Glutamatergic neuron (in vitro differentiated cells): Measurements from ENCODE around the gene GPR18. TPM values are rescaled to one million over a fixed set of nuclear protein-coding genes. Genes with fewer than 3 reads are reported as not detected.

Experiments
- DNase-seq: peaks from one replicate; pipeline ENCODE4 v3.0.0; 2022
- H3K27ac Mint-ChIP-seq: one replicate; pipeline ENCODE4 v1.8.0; 2020; ENCODE audit warnings: mild to moderate bottlenecking, mixed read lengths, inconsistent platforms; ENCODE audit not compliant: unreplicated experiment
- H3K27me3 Mint-ChIP-seq: one replicate; pipeline ENCODE4 v1.8.0; 2020; ENCODE audit warnings: mild to moderate bottlenecking, moderate library complexity, mixed read lengths, inconsistent platforms; ENCODE audit not compliant: unreplicated experiment
- H3K36me3 Mint-ChIP-seq: one replicate; pipeline ENCODE4 v1.8.0; 2020; ENCODE audit warnings: mild to moderate bottlenecking, mixed read lengths, inconsistent platforms; ENCODE audit not compliant: unreplicated experiment
- H3K4me1 Mint-ChIP-seq: one replicate; pipeline ENCODE4 v1.8.0; 2020; ENCODE audit warnings: mild to moderate bottlenecking, low read depth, mixed read lengths, inconsistent platforms; ENCODE audit not compliant: unreplicated experiment
- H3K4me3 Mint-ChIP-seq: one replicate; pipeline ENCODE4 v1.8.0; 2020; ENCODE audit warnings: mild to moderate bottlenecking, mixed read lengths, inconsistent platforms; ENCODE audit not compliant: unreplicated experiment
- H3K9me3 Mint-ChIP-seq: one replicate; pipeline ENCODE4 v1.8.0; 2020; ENCODE audit warnings: mild to moderate bottlenecking, moderate library complexity, mixed read lengths, inconsistent platforms; ENCODE audit not compliant: unreplicated experiment
- total RNA-seq: library from RNA; stranded (reverse); fragmentation: NEBNext Ultra II Directional; extraction: Animal tissue kit (Norgen Biotek cat#: 25700); gene quantifications from one replicate; pipeline ENCODE4 v1.2.1, GENCODE V29; 2021; ENCODE audit not compliant: unreplicated experiment
- TF ChIP-seq, protein P1 (sequence below): fragments of 200-600 bp; sonication (generic); IDR thresholded peaks from one replicate; pipeline ENCODE4 v1.5.0; 2021; ENCODE audit not compliant: partially characterized antibody, unreplicated experiment

GPR18 gene
- total RNA-seq, 1 donor from 2014 or later: not detected

DNA sequence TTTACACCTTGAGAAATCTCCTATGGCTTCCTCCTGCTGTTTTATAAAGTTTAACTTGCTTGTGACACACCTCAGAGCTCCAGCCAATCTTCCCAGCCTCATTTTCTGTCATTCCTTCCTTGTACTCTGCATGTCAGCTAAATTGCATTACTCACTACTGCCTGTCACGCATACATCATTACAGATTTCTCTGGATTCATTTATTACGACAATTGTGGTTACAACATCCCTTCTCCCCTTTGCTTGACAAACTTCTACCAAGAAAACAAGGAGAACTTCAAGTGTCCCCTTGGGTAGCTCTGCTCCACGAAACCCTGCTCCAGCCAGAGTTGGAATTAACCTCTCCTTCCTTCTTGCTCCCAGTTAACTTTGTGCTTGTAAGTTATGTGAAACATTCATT, 22.0 kb upstream of the GPR18 start:
- TF ChIP-seq, protein P1, sequence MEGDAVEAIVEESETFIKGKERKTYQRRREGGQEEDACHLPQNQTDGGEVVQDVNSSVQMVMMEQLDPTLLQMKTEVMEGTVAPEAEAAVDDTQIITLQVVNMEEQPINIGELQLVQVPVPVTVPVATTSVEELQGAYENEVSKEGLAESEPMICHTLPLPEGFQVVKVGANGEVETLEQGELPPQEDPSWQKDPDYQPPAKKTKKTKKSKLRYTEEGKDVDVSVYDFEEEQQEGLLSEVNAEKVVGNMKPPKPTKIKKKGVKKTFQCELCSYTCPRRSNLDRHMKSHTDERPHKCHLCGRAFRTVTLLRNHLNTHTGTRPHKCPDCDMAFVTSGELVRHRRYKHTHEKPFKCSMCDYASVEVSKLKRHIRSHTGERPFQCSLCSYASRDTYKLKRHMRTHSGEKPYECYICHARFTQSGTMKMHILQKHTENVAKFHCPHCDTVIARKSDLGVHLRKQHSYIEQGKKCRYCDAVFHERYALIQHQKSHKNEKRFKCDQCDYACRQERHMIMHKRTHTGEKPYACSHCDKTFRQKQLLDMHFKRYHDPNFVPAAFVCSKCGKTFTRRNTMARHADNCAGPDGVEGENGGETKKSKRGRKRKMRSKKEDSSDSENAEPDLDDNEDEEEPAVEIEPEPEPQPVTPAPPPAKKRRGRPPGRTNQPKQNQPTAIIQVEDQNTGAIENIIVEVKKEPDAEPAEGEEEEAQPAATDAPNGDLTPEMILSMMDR: no peak
- Mint-ChIP-seq H3K4me1 (no peaks in the 10 kb centered on the region), H3K36me3 (no peaks in the 10 kb centered on the region)

DNA sequence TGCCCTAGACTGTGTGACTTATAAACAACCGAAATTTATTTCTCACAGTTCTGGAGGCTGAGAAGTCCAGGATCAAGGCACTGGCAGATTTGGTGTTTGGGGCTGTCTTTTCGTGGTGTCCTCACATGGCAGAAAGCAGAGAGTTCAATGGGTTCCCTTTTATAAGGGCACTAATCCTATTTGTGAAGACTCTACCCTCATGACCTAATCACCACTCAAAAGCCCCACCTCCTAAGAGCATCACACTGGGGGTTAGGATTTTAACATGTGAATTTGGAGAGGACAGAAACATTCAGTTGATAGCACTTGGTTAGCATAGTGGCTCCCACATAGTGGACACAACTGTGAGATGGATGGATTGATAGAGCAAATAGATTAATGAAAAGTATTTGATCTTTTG, 21.5 kb upstream of the GPR18 start:
- DNase-seq: no peak
- Mint-ChIP-seq H3K27me3 (no peaks in the 10 kb centered on the region), H3K27ac (no peak overlapping the region), H3K4me1 (no peaks in the 10 kb centered on the region), H3K4me3 (no peak overlapping the region), H3K36me3 (no peaks in the 10 kb centered on the region), H3K9me3 (no peaks in the 10 kb centered on the region)
- TF ChIP-seq, protein P1: no peak

More for the DNA sequence above, 22.0 kb upstream of the GPR18 start:
- H3K4me3 Mint-ChIP-seq: no peak overlapping the region
- H3K27me3 Mint-ChIP-seq: no peaks in the 10 kb centered on the region
- H3K27ac Mint-ChIP-seq: no peak overlapping the region
- no peak for DNase-seq
- no peaks in the 10 kb centered on the region for H3K9me3 Mint-ChIP-seq

GRCh38 chr13:99278843-99279242, 20.7 kb upstream of the GPR18 start:
- H3K36me3 Mint-ChIP-seq: no peaks in the 10 kb centered on the region
- H3K4me3 Mint-ChIP-seq: no peak overlapping the region
- TF ChIP-seq, protein P1: no peak
- no peak overlapping the region for H3K27ac Mint-ChIP-seq
- H3K27me3 Mint-ChIP-seq: no peaks in the 10 kb centered on the region
- H3K4me1 Mint-ChIP-seq: no peaks in the 10 kb centered on the region
- no peaks in the 10 kb centered on the region for H3K9me3 Mint-ChIP-seq
- no peak for DNase-seq

GRCh38 chr13:99278200-99278599, 20.0 kb upstream of the GPR18 start:
- Mint-ChIP-seq H3K27ac (no peak overlapping the region), H3K9me3 (no peaks in the 10 kb centered on the region), H3K27me3 (peaks cover 1% of the 10 kb centered on the region), H3K4me3 (no peak overlapping the region), H3K36me3 (no peaks in the 10 kb centered on the region), H3K4me1 (no peaks in the 10 kb centered on the region)
- DNase-seq: no peak
- TF ChIP-seq, protein P1: no peak

DNA sequence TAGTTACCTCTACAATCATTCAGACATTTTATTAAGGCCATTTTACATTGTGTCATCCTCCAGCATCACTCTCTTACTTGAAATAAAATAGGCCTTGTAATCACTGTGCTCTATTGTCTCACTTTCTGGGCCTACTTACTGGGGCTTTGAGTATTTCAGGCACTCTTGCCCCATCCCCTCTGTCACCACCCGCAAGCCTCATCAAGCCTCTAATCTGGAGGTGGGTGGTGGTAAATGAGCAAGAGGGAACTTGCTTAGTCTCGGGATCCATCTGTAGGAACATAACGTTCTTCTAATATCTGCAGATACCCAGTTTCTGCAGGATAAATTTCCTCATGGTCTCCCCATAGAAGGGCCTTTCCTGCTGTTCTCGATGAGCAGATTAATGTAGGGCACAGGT, 19.4 kb upstream of the GPR18 start:
- Mint-ChIP-seq H3K9me3 (no peaks in the 10 kb centered on the region), H3K27ac (no peak overlapping the region), H3K4me3 (no peak overlapping the region), H3K4me1 (no peaks in the 10 kb centered on the region), H3K36me3 (no peaks in the 10 kb centered on the region), H3K27me3 (peaks cover 2% of the 10 kb centered on the region)
- no peak for DNase-seq
- TF ChIP-seq, protein P1: no peak
